ENCODE results near the gene DIAPH3. TPM values are rescaled to one million over a fixed set of nuclear protein-coding genes. Genes with fewer than 3 reads are reported as not detected.

DIAPH3 gene
- total RNA-seq, 4 donors from 2014 or later, result 0.10 to 0.67 TPM; not detected in 2

- DNase-seq, result no peak
- intact Hi-C loops (cut with DNase I), result no loop called here
- 44 to 48% methylated on average over 3 of the region's 3 CpGs for WGBS, 2 donors
- TF ChIP-seq POLR2A (IDR thresholded peaks at IDR 0.05), result no peak
- TF ChIP-seq, protein P1, sequence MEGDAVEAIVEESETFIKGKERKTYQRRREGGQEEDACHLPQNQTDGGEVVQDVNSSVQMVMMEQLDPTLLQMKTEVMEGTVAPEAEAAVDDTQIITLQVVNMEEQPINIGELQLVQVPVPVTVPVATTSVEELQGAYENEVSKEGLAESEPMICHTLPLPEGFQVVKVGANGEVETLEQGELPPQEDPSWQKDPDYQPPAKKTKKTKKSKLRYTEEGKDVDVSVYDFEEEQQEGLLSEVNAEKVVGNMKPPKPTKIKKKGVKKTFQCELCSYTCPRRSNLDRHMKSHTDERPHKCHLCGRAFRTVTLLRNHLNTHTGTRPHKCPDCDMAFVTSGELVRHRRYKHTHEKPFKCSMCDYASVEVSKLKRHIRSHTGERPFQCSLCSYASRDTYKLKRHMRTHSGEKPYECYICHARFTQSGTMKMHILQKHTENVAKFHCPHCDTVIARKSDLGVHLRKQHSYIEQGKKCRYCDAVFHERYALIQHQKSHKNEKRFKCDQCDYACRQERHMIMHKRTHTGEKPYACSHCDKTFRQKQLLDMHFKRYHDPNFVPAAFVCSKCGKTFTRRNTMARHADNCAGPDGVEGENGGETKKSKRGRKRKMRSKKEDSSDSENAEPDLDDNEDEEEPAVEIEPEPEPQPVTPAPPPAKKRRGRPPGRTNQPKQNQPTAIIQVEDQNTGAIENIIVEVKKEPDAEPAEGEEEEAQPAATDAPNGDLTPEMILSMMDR (IDR thresholded peaks at IDR 0.05), result no peak
- Histone ChIP-seq H3K4me1 (no peaks in the 10 kb centered on the region), H3K27ac (no peak overlapping the region), H3K4me3 (replicated peaks in 1 of 3) (no peak overlapping the region), H3K27me3 (no peaks in the 10 kb centered on the region), H3K9me3 (no peaks in the 10 kb centered on the region), H3K36me3 (no peaks in the 10 kb centered on the region)
Measured at GRCh38 chr13:59865398-59865797, 298.3 kb downstream of the DIAPH3 start.

GRCh38 chr13:59863621-59864020 is 300.1 kb downstream of the DIAPH3 start:
- H3K4me3 ChIP-seq (replicated peaks in 1 of 3), result no peak overlapping the region
- no peak for DNase-seq
- WGBS, 2 donors, result 85 to 98% methylated on average over 1 of the region's 1 CpG
- no peaks in the 10 kb centered on the region for H3K36me3 ChIP-seq
- no peaks in the 10 kb centered on the region for H3K9me3 ChIP-seq
- no peak overlapping the region for H3K27ac ChIP-seq
- no peaks in the 10 kb centered on the region for H3K4me1 ChIP-seq
- no peak for TF ChIP-seq POLR2A (IDR thresholded peaks at IDR 0.05)
- TF ChIP-seq, protein P1 (IDR thresholded peaks at IDR 0.05), result no peak
- no peaks in the 10 kb centered on the region for H3K27me3 ChIP-seq
- intact Hi-C loops (cut with DNase I), result no loop called here

DNA sequence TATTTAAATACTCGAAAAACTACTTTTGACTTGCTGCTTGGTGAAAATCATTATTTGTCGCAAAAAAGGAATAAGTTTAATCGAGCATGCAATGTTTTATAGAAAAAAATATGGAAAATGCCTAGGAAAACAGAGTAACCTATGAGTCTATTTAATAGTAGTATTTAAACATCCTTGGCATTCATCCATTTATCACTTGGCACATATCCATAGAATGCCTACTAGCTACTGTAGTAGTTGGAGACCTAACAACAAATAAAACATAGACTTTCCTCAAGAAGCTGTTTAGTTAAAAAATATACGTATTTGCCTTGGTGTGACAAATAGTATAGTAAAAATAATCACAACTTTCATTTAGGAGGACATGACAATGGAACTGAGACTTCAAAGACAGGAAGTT is 302.1 kb downstream of the DIAPH3 start:
- H3K27me3 ChIP-seq, result no peaks in the 10 kb centered on the region
- no peaks in the 10 kb centered on the region for H3K4me1 ChIP-seq
- WGBS, 2 donors, result 87 to 93% methylated on average over 4 of the region's 4 CpGs
- no peak for TF ChIP-seq POLR2A (IDR thresholded peaks at IDR 0.05)
- TF ChIP-seq, protein P1 (IDR thresholded peaks at IDR 0.05), result no peak
- H3K36me3 ChIP-seq, result no peaks in the 10 kb centered on the region
- no peak overlapping the region for H3K27ac ChIP-seq
- H3K9me3 ChIP-seq, result no peaks in the 10 kb centered on the region
- intact Hi-C loops (cut with DNase I), result no loop called here
- no peak for DNase-seq
- H3K4me3 ChIP-seq (replicated peaks in 1 of 3), result no peak overlapping the region

- no peak overlapping the region for H3K4me3 ChIP-seq (replicated peaks in 1 of 3)
- DNase-seq, result no peak
- no peaks in the 10 kb centered on the region for H3K36me3 ChIP-seq
- TF ChIP-seq, protein P1 (IDR thresholded peaks at IDR 0.05), result no peak
- TF ChIP-seq POLR2A (IDR thresholded peaks at IDR 0.05), result no peak
- no peak overlapping the region for H3K27ac ChIP-seq
- intact Hi-C loops (cut with DNase I), result no loop called here
- H3K9me3 ChIP-seq, result no peaks in the 10 kb centered on the region
- H3K27me3 ChIP-seq, result no peaks in the 10 kb centered on the region
- no peaks in the 10 kb centered on the region for H3K4me1 ChIP-seq
Measured at GRCh38 chr13:59856281-59856810, 307.4 kb downstream of the DIAPH3 start.

DNA sequence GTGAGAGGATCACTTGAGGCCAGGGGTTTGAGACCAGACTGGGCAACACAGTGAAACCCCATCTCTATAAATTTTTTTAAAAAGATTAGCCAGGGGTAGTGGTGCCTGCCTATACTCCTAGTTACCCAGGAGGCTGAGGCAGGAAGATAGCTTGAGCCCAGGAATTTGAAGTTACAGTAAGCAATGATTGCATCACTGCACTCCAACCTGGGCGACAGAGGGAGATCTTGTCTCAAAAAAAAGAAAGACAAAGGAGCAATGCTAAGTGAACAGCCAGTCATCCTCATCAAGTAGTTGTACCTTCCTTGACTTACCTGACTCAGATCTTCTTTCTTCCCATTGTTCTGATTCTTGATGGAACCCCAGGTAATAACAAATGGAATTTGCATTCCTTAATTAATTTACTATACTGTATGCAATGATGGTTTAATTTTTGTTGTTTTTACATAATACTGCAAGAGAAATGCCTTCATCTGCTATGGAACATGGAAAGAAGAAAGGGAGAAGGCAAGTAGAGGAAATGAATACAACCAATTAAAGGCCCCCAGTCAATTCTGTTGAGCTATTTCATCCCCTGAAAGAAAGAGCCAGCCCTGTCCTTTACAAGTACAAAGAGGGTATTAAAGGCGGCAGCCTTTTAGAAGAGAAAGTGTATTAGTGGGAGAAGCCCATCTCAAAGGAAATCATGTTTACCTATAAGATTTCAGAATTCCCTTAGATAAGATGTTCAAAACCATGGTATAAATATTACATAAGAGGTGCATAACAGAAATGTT is 316.7 kb downstream of the DIAPH3 start:
- Histone ChIP-seq H3K9me3 (no peaks in the 10 kb centered on the region), H3K27ac (no peak overlapping the region), H3K36me3 (no peaks in the 10 kb centered on the region), H3K4me1 (no peaks in the 10 kb centered on the region), H3K27me3 (no peaks in the 10 kb centered on the region), H3K4me3 (replicated peaks in 1 of 3) (no peak overlapping the region)
- no peak for DNase-seq
- intact Hi-C loops (cut with DNase I), result no loop called here
- TF ChIP-seq, protein P1 (IDR thresholded peaks at IDR 0.05), result no peak
- TF ChIP-seq POLR2A (IDR thresholded peaks at IDR 0.05), result no peak
- 70 to 93% methylated on average over 2 of the region's 2 CpGs for WGBS, 2 donors
